ENCODE measurements around the gene TTLL11.
A peak's percentile ranks its signal among the peaks of the same experiment; 100 is the strongest.

TTLL11 gene

GRCh38 chr9:122092611-122093506 is at the start of gene TTLL11:
TTLL11 (minus strand) TSS chr9:122093308; CDS start chr9:122093148, 160 bp downstream.
- DNase-seq: peak; percentile 94
- in situ Hi-C loops (cut with MboI; ENCODE audit: low pct_unique_long_range_greater_than_20kb, low sequenced_read_pairs): no loop called here

GRCh38 chr9:122141671-122142070 is 48.6 kb upstream of the TTLL11 start:
- no peak for DNase-seq
- in situ Hi-C loops (cut with MboI; ENCODE audit: low pct_unique_long_range_greater_than_20kb, low sequenced_read_pairs): no loop called here

- DNase-seq: no peak
- in situ Hi-C loops (cut with MboI; ENCODE audit: low pct_unique_long_range_greater_than_20kb, low sequenced_read_pairs): no loop called here
Measured at GRCh38 chr9:122140368-122141193, 47.5 kb upstream of the TTLL11 start.

GRCh38 chr9:122138560-122139268 is 45.6 kb upstream of the TTLL11 start:
- in situ Hi-C loops (cut with MboI; ENCODE audit: low pct_unique_long_range_greater_than_20kb, low sequenced_read_pairs): no loop called here
- DNase-seq: no peak

GRCh38 chr9:122135529-122135859 is 42.4 kb upstream of the TTLL11 start:
- in situ Hi-C loops (cut with MboI; ENCODE audit: low pct_unique_long_range_greater_than_20kb, low sequenced_read_pairs): no loop called here
- DNase-seq: no peak

GRCh38 chr9:122134822-122135528 is 41.9 kb upstream of the TTLL11 start:
- no peak for DNase-seq
- in situ Hi-C loops (cut with MboI; ENCODE audit: low pct_unique_long_range_greater_than_20kb, low sequenced_read_pairs): no loop called here

- in situ Hi-C loops (cut with MboI; ENCODE audit: low pct_unique_long_range_greater_than_20kb, low sequenced_read_pairs): no loop called here
- no peak for DNase-seq
Measured at GRCh38 chr9:122133984-122134535, 41.0 kb upstream of the TTLL11 start.

- no peak for DNase-seq
Measured at GRCh38 chr9:122133263-122133983, 40.3 kb upstream of the TTLL11 start.

GRCh38 chr9:122132539-122132938 is 39.4 kb upstream of the TTLL11 start:
- in situ Hi-C loops (cut with MboI; ENCODE audit: low pct_unique_long_range_greater_than_20kb, low sequenced_read_pairs): no loop called here
- DNase-seq: no peak

More at GRCh38 chr9:122133263-122133983, 40.3 kb upstream of the TTLL11 start:
- in situ Hi-C loops (cut with MboI; ENCODE audit: low pct_unique_long_range_greater_than_20kb, low sequenced_read_pairs): no loop called here

GRCh38 chr9:122131401-122132001 is 38.4 kb upstream of the TTLL11 start:
- in situ Hi-C loops (cut with MboI; ENCODE audit: low pct_unique_long_range_greater_than_20kb, low sequenced_read_pairs): no loop called here
- DNase-seq: no peak

- in situ Hi-C loops (cut with MboI; ENCODE audit: low pct_unique_long_range_greater_than_20kb, low sequenced_read_pairs): no loop called here
- no peak for DNase-seq
Measured at GRCh38 chr9:122130837-122131236, 37.7 kb upstream of the TTLL11 start.

- in situ Hi-C loops (cut with MboI; ENCODE audit: low pct_unique_long_range_greater_than_20kb, low sequenced_read_pairs): no loop called here
- DNase-seq: no peak
Measured at GRCh38 chr9:122129969-122130368, 36.9 kb upstream of the TTLL11 start.

GRCh38 chr9:122128969-122129343 is 35.8 kb upstream of the TTLL11 start:
- in situ Hi-C loops (cut with MboI; ENCODE audit: low pct_unique_long_range_greater_than_20kb, low sequenced_read_pairs): no loop called here
- no peak for DNase-seq

GRCh38 chr9:122128007-122128968 is 35.2 kb upstream of the TTLL11 start:
- in situ Hi-C loops (cut with MboI; ENCODE audit: low pct_unique_long_range_greater_than_20kb, low sequenced_read_pairs): no loop called here
- DNase-seq: peak; percentile 39

- in situ Hi-C loops (cut with MboI; ENCODE audit: low pct_unique_long_range_greater_than_20kb, low sequenced_read_pairs): no loop called here
- no peak for DNase-seq
Measured at GRCh38 chr9:122127396-122127798, 34.3 kb upstream of the TTLL11 start.

- DNase-seq: no peak
- in situ Hi-C loops (cut with MboI; ENCODE audit: low pct_unique_long_range_greater_than_20kb, low sequenced_read_pairs): no loop called here
Measured at GRCh38 chr9:122126331-122127261, 33.5 kb upstream of the TTLL11 start.
